Inflammatory macrophage (primary cell): ENCODE results near the gene OR1A1.
"Not testable (repeated sequence)": the region's sequence is repeated elsewhere in the genome, so short reads cannot be mapped to it uniquely, and the experiment has no call there.

Source experiments
- DNase-seq, 2 donors: peaks; one replicate each; pipeline ENCODE4 v3.0.0-alpha.2; 2020 to 2022
- total RNA-seq, 18 experiments: gene quantifications; one replicate each; lab custom pipeline; 2026; ENCODE audit warnings: mixed read lengths in 6 of 18, inconsistent platforms in 2 of 18; lab: John Stamatoyannopoulos, UW

OR1A1 gene, protein sequence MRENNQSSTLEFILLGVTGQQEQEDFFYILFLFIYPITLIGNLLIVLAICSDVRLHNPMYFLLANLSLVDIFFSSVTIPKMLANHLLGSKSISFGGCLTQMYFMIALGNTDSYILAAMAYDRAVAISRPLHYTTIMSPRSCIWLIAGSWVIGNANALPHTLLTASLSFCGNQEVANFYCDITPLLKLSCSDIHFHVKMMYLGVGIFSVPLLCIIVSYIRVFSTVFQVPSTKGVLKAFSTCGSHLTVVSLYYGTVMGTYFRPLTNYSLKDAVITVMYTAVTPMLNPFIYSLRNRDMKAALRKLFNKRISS
- total RNA-seq: 0 to 0.13 (median 0) reads per million in 18 experiments

DNA sequence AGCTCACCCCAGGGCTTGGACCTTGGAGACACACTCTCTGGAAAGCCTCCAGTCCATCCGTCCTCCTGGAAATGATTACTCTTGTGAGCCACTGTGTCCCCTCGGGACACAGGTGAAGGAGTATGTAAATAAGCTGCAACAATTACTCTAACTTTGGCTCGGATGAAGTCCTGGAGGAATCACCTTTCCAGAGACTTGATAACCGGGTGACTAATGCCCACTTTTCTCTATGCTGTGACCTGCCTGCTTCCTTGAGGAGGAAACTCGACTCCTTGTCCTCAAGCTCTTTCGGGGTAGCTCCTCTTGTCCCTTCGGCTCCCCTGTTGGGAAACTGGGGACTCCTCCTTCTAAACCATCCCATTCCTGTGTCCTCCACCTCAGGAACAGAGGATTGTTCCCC is at the start of gene OR1A1:
OR1A1 (plus strand) TSS at position 301 of the 400 bp plus-strand sequence. CDS start 7,954 bp downstream, outside the sequence.
- no peak for DNase-seq

DNA sequence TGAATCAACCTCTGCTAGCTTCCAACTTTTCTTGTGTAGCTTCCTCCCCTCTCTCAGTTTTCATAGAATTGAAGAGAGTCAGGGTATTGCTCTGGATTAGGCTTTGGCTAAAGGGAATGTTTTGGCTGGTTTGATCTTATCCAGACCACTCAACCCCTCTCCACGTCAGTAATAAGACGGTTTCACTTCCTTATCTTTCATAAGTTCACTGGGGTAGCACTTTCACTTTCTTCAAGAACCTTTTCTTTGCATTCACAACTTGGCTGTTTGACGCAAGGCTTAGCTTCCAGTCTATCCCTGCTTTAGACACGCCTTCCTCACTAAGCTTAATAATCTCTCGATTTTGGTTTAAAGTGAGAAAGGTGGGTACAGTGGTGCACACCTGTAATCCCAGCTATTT is 39.9 kb upstream of the OR1A1 start:
- DNase-seq: peak; percentile 47 to 78

DNA sequence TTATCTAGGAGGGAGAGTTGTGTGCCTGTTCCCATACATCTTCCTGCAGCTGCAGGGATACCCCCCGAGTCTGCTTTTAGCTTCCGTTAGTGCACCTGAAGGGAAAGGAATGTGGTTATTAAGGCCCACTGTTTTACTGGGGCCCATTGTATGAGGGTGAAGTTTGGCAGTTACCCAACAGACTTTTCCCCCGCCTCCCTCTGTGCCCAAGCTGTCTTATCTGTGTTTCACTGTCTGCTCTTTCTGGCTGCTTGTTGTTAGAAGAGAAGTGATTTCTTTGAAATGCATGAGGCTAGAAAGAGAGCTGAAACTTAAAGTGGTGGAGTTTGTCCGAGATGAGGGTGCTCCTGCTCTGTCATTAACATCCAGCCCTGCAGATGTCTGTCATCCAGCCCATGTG is 17.5 kb upstream of the OR1A1 start:
- no peak for DNase-seq

- no peak for DNase-seq
These were observed 10.2 kb upstream of the OR1A1 start, which contains the start of gene OR1A2 for GRCh38 chr17:3197219-3197618. OR1A2 (plus strand) TSS chr17:3197519; CDS start chr17:3197519, 0 bp downstream.

DNA sequence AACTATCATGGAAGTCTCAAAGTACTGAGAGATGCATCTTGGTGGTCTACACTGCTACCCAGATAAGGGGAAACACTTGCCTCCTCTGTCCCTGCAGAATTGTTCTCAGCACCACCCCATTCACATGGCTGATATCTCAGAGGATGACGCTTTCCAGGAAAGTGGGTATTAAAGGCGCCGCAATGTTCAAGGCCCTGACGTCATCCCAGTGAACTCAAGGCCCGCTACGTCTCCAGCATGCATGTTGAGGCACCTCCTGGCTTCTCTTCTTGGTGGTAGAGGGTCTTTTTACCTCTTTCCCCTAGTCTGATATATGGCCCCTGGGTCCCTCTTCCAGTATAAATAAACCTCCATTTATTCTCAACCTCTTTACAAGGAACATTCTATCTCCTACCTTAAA is 1.0 kb downstream of the OR1A1 start:
- DNase-seq: no peak

DNA sequence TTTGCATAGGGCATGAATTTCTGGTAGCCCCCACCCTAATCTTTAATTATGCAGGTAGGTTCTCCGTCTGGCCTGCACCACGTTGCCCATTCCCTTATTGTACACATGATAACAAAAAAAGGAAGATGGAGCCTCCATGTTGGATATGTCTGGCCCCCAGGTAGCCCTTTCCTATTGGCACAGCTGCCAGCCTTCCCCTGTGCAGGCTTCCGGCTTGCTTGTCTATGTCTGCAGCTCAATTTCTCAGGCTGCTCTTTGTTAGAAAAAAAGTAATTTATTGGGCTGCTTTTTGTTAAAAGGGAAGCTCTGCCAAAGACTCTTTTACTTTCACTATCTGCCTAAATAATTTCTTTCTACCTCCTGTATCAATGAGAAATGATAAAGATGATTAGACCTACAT is 5.5 kb downstream of the OR1A1 start:
- DNase-seq: no peak

DNA sequence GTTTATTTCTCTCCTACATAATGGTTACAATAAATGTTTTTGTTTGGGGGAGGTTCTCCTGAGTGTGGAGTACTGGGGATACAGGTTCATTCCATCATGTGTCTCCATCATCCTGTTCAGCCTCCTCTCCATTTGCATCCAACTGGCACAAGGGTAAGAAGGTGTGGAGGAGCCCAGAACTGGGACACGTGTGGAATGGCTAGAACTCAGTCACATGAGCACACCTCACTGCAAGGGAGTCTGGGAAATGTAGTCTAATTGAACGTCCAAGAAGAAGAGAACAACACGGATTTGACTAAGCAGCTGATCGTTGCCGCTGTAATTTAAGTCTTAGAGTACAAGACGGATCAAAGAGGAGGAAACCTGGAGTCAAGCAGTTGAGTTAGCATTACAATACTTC is 6.1 kb downstream of the OR1A1 start:
- DNase-seq: no peak

DNA sequence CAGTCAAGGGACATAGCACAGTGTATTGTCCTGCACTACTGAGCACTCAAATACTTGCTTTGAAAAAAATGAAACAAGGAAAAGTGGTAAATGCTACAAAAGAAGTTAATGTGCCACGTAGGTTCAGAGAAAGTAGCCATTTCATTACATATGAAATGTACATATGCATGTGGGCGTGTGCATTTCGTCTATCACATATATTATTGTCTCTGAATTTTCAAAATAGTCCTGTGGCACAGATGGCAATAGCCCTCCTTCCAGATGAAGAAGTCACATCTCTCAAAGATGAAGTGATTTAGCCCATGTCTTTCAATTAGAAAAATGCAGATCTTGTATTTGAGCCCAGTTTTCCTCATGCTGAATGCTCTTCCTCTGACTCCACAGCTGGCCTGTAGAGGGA is 12.5 kb downstream of the OR1A1 start:
- DNase-seq: not testable (repeated sequence)

DNA sequence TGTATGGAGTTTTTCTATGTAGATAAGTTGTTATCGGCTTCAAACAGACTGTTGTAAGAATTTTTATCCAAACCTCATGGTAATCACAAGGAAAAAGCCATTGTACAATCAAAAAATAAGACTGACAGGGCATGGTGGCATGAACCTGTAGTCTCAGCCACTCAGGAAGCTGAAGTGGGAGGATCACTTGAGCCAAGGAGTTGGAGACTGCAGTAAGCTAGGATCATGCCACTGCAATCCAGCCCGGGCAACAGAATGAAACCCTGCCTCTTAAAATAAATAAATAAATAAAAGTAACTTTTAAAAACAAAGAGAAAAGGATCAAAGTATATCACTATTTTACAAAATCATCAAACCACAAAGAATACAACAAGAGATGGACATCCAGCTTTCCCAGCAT is 14.4 kb downstream of the OR1A1 start:
- DNase-seq: no peak

DNA sequence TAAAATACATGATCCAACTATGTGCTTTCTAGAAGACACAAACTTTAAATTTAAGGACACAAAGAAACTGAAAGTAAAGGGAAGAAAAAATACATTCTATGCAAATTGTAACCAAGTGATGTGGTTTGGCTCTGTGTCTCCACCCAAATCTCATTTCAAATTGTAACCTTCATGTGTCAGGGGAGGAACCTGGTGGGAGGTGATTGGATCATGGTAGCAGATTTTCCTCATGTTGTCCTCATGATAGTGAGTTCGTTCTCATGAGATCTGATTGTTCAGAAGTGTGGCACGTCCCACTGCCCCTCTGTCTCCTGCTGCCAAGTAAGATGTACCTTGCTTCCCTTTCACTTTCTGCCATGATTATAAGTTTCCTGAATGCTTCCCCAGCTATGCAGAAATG is 15.0 kb downstream of the OR1A1 start:
- DNase-seq: no peak

- DNase-seq: not testable (repeated sequence)
These were observed 17.4 kb downstream of the OR1A1 start for GRCh38 chr17:3224721-3225352.

GRCh38 chr17:3232300-3232699 is 24.8 kb downstream of the OR1A1 start:
- not testable (repeated sequence) for DNase-seq

DNA sequence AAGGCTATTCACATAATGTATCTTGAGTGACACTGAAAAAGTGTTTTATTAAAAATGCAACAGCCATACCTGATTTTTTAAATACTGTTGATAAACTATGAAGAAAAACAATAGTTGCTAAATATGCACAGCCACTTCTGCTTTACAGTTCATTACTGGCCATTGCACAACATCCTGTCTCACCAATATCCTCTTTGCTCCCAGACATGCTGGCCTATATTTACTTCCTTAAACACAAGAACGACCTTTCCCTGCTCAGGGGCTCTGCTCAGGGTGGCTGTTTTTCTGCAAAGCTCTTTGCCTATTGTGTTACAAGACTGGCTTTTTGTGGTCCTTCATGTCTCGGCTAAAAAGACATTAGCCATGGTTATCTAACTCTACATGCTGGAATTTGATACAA is 31.2 kb downstream of the OR1A1 start:
- DNase-seq: peak; percentile 77 to 79

GRCh38 chr17:3241044-3241443 is 33.6 kb downstream of the OR1A1 start:
- DNase-seq: not testable (repeated sequence)

DNA sequence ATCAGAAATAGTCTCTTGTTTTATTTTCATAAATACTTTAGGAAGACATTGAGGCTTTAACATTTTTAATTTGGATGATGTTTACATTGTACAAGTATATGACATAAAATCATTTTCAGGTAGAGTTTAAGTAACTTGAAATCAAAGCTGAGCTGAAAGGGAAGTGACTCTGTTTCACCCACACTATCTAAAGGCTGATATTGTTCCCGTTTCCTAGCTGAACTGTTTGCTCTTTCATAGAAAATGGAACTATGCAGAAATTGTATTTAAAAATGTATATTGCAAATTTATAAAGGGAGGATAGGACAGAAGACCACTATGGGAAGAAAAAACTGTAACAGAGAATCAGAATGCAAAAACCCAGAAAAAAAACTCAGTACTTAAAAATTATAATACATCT is 37.4 kb downstream of the OR1A1 start:
- peak; percentile 44 to 63 for DNase-seq

- DNase-seq: not testable (repeated sequence)
These were observed 41.5 kb downstream of the OR1A1 start for GRCh38 chr17:3249013-3249412.

DNA sequence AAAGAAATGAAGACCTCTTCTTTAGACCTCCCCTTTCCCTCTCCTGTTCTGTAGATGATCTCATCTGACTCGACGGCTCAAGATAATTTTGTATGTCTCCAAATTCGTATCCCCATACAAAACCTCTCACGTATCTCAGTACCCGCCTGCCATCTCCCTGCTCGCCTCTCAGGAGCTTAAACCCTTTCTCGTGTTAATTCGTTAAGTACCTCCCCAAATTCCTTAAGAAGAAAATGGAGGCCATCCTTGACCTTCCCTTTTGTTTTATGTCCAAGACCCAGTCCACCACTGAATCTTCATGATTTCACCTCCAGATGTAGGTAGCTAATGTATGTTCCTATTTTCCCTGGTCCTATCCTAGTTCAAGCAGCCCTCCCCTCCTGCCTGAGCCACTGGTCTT is 49.1 kb downstream of the OR1A1 start:
- no peak for DNase-seq

GRCh38 chr17:3260163-3260562 is 52.7 kb downstream of the OR1A1 start:
- DNase-seq: no peak

- peak in 1 of 2 donors; percentile 21 for DNase-seq
These were observed 53.1 kb downstream of the OR1A1 start for GRCh38 chr17:3260600-3260999.
